ENCODE data around the gene B4GALT4.
"Not testable (repeated sequence)": the region's sequence is repeated elsewhere in the genome, so short reads cannot be mapped to it uniquely, and the experiment has no call there.

B4GALT4 gene

GRCh38 chr3:119240591-119241434 is at the start of gene B4GALT4:
Gene B4GALT4, minus strand, starts transcription at chr3:119240878. Its CDS starts 10,779 bp downstream, at chr3:119230099.
- DNase-seq = peak; percentile 78 to 86

- DNase-seq = no peak
These were observed 48.7 kb upstream of the B4GALT4 start for GRCh38 chr3:119289404-119289770.

GRCh38 chr3:119288669-119289403 is 48.2 kb upstream of the B4GALT4 start:
- DNase-seq = no peak

DNA sequence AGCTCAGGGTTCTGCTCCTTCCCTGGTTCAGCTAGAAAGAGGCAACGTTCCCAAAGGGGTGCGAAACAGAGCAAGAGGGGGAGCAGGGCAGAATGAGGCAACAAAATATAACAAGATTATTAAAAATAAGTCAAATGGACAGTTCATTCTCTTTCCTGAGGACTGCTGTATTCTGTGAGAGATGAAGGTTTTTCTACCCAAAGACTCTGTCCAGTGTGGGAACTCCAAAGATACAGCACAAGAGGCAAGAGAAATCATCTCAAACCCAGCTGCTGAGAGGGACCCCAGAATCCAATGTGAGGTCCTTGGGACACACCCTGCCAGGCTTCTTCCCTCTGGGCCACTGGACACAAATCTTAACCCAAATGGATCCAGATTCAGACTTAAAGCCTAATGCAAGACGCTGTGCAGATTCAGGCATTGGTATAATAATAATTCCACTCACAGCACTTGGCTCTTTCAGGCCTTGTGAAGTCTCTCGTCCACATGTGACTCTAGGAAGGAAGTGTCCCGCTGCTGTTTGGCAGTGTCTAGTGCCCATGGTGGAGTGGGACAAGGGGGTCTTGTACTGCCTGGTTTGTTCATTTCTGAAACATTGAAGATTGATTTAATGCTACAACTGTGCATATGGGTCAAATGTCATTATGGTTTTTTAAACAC is 39.0 kb upstream of the B4GALT4 start:
- no peak for DNase-seq

DNA sequence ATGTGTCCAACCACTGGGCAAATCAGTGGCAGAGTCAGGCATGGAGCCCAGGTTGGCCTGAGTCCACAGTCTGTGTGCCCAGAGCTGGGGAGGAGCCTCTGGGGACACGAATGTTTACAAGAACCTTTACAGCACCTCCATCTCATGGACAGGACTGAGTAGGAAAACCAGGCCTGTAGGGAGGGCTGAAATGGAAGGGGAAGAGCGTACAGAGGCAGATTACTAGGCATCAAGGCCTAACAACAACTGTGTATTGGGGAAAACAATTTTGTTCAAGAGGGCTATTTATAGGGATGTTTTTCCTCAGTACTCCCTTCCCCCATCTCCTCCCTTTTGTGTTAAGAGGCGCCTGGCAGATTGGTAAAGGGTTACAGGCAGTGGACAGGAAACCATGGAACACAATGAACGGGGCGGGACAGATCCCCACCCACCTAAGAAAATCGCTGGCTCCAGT is 38.5 kb upstream of the B4GALT4 start:
- no peak for DNase-seq

DNA sequence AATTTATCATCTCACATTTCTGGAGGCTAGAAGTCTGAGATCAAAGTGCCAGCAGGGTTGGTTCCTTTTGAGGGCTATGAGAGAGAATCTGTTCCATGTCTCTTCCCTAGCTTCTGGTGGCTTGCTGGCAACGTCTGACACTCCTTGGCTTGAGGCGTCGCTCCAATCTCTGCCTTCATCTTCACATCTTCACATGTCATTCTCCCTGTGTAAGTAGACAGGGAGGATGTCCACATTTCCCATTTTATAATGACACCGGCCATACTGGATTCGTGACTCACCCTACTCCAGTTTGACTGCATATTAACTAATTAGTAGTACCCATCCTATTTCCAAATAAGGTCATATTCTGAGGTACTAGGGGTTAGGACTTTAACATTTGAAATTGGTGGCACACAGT is 36.0 kb upstream of the B4GALT4 start:
- DNase-seq = no peak

DNA sequence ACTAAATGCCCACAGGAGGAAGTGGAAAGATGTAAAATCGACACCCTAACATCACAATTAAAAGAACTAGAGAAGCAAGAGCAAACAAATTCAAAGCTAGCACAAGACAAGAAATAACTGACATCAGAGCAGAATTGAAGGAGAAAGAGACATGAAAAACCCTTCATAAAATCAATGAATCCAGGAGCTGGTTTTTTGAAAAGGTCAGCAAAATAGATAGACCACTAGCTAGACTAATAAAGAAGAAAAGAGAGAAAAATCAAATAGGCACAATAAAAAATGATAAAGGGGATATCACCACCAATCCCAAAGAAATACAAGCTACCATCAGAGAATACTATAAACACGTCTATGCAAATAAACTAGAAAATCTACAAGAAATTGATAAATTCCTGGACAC is 29.5 kb upstream of the B4GALT4 start:
- DNase-seq = not testable (repeated sequence)

DNA sequence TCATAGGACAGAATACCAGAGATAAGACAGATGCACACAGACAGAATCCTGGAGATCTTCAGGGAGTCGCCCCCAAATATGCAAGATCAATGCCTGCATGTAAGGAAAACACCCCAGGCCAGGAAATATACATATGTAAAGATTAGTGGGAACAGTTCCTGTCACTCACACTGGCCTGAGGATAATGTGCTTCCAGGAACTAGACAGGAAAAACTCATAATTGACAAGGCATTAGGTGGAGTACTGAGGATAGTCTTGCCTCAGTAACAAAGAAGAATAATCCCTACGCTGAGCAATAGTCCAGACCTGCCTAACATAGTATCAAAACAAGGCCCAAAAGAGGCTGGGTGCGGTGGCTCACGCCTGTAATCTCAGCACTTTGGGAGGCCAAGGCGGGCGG is 20.4 kb upstream of the B4GALT4 start:
- DNase-seq = no peak

GRCh38 chr3:119259821-119260220 is 19.1 kb upstream of the B4GALT4 start:
- no peak for DNase-seq

DNA sequence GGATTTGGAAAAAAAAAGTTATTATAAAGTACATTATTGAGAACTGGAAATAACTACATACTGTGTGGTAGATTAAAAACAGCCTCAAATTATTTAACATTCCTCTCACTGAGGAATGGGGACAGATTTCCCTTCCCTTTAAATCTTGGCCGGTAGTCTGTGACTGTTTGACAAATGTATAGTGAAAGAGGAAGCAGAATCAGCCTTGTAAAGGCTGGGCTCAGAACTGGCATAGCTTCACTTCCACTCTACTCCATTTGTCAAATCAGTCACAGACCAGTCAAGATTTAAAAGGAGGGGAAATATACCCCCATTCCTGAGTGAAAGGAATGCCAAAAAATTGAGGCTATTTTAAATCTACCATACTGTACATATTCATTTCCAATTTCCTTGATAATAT is 18.2 kb upstream of the B4GALT4 start:
- no peak for DNase-seq

GRCh38 chr3:119257654-119258410 is 17.2 kb upstream of the B4GALT4 start:
- no peak for DNase-seq

DNA sequence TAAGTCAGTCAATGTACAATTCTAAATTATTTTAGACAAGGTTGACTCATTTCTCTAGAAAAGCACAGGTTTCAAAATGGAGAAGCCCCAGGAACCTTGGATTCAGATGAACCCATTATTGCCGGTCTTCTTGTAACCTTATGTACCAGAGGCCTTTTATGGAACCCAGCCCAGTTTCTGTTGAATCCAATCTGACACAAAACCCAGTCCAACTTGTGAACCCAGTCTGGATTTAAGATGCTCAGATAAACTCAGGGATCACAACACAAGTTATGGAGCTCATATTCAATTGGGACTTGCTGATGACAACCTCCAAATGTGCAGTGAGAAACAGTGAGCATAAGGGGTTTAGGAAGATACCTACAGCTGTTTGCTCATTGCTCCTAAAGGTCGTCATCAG is 16.4 kb upstream of the B4GALT4 start:
- no peak for DNase-seq

GRCh38 chr3:119255214-119255613 is 14.5 kb upstream of the B4GALT4 start:
- DNase-seq = no peak

- no peak for DNase-seq
These were observed 5.1 kb upstream of the B4GALT4 start for GRCh38 chr3:119245778-119246177.

- no peak for DNase-seq
These were observed 3.0 kb upstream of the B4GALT4 start for GRCh38 chr3:119243712-119244111.

- not testable (repeated sequence) for DNase-seq
These were observed 2.4 kb upstream of the B4GALT4 start for GRCh38 chr3:119243058-119243529.

DNA sequence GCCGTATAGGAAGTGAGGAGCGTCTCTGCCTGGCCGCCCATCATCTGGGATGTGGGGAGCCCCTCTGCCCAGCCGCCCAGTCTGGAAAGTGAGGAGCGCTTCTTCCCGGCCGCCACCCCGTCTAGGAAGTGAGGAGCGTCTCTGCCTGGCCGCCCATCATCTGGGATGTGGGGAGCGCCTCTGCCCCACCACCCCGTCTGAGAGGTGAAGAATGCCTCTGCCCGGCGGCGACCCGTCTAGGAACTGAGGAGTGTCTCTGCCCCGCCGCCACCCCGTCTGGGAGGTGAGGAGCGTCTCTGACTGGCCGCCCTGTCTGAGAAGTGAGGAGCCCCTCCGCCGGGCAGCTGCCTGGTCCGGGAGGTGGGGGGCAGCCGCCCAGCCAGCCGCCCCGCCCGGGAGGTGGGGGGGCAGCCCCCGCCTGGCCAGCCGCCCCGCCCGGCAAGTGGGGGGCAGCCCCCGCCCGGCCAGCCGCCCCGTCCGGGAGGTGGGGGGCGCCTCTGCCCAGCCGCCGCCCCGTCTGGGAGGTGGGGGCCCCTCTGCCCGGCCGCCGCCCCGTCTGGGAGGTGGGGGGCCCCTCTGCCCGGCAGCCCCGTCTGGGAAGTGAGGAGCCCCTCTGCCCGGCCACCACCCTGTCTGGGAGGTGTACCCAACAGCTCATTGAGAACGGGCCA is 1.8 kb upstream of the B4GALT4 start:
- DNase-seq = not testable (repeated sequence)

GRCh38 chr3:119240101-119240590 is 532 bp downstream of the B4GALT4 start:
- peak; percentile 36 to 46 for DNase-seq

GRCh38 chr3:119239206-119239820 is 1.4 kb downstream of the B4GALT4 start:
- DNase-seq = no peak

- DNase-seq = no peak
These were observed 2.3 kb downstream of the B4GALT4 start for GRCh38 chr3:119238363-119238762.

- no peak for DNase-seq
These were observed 3.4 kb downstream of the B4GALT4 start for GRCh38 chr3:119237299-119237698.
